IMR-90 (cell line): ENCODE measurements around the gene HS2ST1.

ENCODE experiments used
- MXI1 ChIP-seq: IDR thresholded peaks from 2 replicates; pipeline ENCODE4 v1.6.1; 2012; ENCODE audit warnings: low read depth, mild to moderate bottlenecking, low read length, moderate library complexity, borderline replicate concordance
- NFE2L2 ChIP-seq: fragments of 150-350 bp; IDR thresholded peaks from 2 replicates; pipeline ENCODE4 v1.6.1; 2016; ENCODE audit warnings: low read depth, mild to moderate bottlenecking, low read length
- POLR2A ChIP-seq: IDR thresholded peaks from 2 replicates; pipeline ENCODE4 v1.6.1; 2012; ENCODE audit warnings: mild to moderate bottlenecking, low read depth, low read length
- RAD21 ChIP-seq: IDR thresholded peaks from 2 replicates; pipeline ENCODE4 v1.6.1; 2012; ENCODE audit warnings: low read length, improper control_type of control experiment
- RFX5 ChIP-seq: IDR thresholded peaks from 2 replicates; pipeline ENCODE4 v1.8.0; 2012; ENCODE audit warnings: low read depth, mild to moderate bottlenecking, low read length, moderate library complexity
- TF ChIP-seq, protein P1 (sequence below): conservative IDR thresholded peaks from 2 replicates; pipeline ENCODE4 v1.5.1; 2012; ENCODE audit warnings: mild to moderate bottlenecking, low read depth, low read length, improper control_type of control experiment
- TF ChIP-seq, protein P2 (sequence below): fragments of 150-350 bp; IDR thresholded peaks from 2 replicates; pipeline ENCODE4 v1.6.1; 2016; ENCODE audit warnings: low read depth, mild to moderate bottlenecking, low read length, moderate library complexity, borderline replicate concordance

DNA sequence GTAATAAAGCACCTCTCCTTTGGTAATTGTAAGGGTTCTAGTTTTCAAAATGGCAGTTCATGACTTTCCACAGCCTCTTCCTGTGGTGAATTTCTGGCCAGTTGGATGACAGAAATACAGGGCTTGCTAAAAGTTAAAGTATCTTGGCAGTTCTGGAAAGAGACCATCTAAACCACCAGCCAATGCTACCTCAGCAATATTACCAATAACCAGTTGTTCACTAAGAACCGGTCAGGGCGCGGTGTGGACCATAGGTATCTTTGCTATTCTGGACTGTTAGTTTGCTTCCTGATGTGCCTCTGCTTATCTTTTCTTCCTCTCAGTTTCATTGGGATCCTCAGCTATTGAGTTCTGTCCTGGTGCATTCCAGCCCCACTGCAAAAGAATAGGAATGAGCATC is 124.7 kb downstream of the HS2ST1 start:
- TF ChIP-seq, protein P1, sequence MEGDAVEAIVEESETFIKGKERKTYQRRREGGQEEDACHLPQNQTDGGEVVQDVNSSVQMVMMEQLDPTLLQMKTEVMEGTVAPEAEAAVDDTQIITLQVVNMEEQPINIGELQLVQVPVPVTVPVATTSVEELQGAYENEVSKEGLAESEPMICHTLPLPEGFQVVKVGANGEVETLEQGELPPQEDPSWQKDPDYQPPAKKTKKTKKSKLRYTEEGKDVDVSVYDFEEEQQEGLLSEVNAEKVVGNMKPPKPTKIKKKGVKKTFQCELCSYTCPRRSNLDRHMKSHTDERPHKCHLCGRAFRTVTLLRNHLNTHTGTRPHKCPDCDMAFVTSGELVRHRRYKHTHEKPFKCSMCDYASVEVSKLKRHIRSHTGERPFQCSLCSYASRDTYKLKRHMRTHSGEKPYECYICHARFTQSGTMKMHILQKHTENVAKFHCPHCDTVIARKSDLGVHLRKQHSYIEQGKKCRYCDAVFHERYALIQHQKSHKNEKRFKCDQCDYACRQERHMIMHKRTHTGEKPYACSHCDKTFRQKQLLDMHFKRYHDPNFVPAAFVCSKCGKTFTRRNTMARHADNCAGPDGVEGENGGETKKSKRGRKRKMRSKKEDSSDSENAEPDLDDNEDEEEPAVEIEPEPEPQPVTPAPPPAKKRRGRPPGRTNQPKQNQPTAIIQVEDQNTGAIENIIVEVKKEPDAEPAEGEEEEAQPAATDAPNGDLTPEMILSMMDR: no peak
- no peak for TF ChIP-seq NFE2L2
- TF ChIP-seq, protein P2, sequence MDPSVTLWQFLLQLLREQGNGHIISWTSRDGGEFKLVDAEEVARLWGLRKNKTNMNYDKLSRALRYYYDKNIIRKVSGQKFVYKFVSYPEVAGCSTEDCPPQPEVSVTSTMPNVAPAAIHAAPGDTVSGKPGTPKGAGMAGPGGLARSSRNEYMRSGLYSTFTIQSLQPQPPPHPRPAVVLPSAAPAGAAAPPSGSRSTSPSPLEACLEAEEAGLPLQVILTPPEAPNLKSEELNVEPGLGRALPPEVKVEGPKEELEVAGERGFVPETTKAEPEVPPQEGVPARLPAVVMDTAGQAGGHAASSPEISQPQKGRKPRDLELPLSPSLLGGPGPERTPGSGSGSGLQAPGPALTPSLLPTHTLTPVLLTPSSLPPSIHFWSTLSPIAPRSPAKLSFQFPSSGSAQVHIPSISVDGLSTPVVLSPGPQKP: no peak
- TF ChIP-seq RFX5: no peak
- TF ChIP-seq POLR2A: no peak
- no peak for TF ChIP-seq MXI1
- no peak for TF ChIP-seq RAD21
